Stimulated activated CD4-positive, alpha-beta T cell treated with anti-CD3 and anti-CD28 coated beads, TNF-alpha, amount 100 ng/mL, for 48 hours (primary cell): ENCODE results near the gene NALCN.

Source experiments
- DNase-seq, 3 donors: peaks; one replicate each; pipeline ENCODE4 v3.0.0-alpha.2; 2020; ENCODE audit warnings: low read depth in 3 of 3

Gene NALCN

DNA sequence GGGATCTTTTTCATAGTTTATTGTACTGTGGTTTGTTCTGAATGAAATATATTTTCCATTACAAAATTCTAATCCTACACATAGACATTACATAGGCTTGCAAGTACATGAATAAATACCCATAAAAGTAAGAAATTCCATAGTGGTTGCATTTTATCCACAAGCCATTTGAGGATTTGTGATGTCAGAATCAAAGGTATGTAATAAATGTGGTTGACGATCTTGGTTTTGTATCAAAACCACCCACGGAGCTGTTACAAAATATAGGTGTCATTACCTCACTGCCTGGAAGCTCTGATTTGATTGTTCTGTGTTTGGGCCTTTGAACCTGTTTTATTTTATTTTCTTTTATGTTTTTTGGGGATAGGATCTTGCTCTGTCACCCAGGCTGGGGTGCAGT is 125.1 kb downstream of the NALCN start:
- no peak for DNase-seq

DNA sequence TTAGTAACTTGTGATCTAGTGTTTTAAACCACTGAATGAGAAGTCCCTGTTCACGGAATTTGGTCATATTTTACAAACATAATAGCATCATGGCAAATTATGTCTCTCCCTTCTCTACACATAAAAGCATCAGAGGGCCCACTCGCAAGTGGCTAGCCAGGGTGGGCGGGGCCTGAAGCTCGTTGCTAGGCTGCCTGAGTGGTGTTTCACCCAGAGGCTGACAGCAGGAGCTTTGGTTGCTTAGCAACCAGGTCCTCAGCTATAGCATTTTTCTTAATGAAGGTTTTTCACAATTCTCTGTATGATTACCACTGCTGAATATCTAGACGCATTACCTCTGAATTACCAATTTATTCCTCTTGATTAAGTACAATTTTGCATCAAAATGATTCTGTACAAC is 126.5 kb downstream of the NALCN start:
- no peak for DNase-seq

DNA sequence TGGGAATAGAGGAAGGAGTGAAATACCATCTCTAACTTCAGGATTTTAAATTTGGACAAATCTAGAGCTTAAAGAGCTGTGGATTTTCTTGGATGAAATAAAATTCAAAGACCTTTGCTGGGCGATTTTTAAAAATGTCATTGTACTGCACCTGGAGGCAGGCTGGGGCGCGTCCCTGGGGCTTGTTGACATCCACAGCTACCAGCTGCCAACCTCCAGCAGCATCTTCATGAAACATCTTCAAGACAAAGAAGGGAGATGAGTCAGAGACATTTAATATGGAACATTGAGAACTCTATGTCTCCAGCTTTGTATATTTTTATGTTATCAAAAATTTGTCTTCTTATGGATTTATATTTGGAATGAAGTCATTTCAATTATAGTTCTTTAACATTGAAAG is 132.5 kb downstream of the NALCN start:
- no peak for DNase-seq

DNA sequence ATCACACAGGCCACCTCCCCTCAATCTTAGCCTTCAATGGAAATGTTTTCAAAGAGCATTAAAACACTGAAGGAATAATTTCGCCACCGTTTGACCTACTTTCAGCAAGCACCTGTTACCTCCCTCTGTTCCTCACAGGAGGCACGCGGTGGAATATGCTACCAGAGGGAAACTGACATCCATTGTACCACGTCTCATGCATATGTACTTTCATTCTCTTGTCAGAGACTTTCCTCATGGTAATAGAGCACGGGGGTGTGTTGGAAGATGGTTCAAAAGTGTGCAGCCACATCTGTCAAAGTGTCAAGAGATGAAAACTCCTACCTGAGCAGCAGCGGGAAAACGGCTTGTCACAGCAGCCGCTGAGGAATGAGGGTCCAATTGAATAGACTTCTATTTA is 143.4 kb downstream of the NALCN start:
- no peak for DNase-seq

DNA sequence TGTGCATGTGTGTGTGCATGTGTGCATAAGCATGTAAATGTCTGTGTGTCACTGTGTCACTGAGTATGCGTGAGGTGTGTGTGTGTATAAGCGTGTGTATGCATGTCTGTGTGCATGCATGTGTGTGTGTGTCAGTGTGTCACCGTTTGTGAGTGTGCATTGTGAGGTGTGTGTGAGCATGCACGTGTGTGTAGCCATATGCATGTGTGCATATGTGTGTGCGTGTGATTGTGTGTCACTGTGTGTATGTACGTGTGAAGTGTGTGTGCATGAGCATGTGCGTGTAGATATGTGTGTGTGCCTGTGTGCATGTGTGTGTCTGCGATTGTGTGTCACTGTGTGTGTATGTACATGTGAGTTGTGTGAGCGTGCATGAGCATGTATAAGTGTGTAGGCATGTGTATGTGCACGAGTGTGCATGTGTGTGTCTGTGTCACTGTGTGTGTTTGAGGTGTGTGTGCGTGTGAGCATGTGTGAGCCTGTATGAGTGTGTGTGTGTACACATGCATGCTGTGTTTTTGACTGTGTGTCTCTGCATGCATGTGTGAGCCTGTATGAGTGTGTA is 144.5 kb downstream of the NALCN start:
- DNase-seq = no peak

DNA sequence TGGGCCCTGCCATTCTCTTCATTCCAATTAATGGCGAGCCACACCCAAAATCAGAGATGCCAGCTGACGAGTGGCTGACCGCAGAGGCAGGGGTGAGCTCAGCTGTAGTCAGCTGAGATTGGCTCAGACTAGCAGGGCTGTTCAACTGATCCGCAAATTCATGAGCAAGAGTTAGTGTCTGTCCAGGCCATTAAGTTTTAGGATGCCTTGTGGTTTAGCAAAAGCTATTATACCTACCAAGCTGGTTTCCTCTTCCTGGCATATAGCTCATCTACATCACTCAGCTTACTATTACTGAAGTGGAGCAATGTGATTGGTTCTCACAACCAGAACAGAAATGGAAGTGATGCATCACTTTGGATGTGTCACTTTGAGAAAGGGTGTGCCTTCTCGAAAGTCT is 148.7 kb downstream of the NALCN start:
- no peak for DNase-seq

DNA sequence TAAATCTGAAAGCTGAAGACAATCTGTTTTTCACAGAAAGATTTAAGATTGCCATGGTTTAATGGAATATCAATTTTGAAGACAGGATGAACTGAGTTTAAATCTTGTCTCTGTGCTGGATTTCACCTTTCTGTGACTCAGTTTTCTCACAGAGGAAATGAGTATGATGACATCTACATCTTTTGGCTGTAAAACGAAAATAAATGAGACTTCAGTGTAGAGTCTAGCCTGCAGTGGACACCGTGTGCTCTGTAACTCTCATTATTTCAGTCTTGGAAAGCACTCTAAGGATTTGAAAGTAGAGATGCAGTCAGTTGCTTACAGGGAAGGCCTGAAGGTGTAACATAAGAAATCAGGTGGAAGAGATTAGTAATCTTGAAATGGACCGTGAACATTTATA is 150.4 kb downstream of the NALCN start:
- no peak for DNase-seq

DNA sequence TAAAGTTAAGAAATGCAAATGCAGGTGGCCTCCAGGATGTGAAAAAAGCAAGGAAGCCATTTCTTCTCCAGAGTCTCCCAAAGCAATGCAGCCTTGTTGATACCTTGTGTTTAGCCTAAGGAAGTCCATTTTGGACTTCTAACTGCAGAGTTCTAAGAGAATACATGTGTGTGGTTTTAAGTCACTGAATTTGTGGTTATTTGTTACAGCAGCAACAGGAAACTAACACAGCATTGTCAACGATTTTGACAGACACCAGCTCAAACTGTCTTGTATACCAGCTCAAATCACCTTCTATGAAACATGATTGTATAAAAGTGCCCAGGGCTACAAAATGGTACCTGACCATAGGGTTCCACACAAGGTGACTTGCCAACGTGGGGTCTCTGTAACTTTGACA is 151.4 kb downstream of the NALCN start:
- no peak for DNase-seq

DNA sequence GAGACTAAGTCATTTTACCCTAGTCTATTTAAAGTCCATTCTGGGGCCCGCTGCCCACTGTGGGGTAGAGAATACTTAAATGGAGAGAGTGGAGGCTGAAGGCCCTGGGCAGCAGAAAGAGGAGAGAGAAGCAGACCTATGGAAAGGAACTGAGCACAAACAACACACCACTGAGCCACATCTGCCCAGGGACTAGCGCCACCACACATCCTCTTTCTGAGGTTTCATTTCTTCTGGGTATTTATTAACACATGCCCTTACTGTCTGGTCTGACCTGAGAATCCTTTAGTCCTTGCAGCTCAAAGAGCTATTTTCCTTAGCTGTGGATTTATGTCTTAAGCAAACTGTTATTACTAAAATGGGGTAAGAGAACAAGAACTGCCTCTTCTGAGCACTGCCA is 154.0 kb downstream of the NALCN start:
- no peak for DNase-seq

DNA sequence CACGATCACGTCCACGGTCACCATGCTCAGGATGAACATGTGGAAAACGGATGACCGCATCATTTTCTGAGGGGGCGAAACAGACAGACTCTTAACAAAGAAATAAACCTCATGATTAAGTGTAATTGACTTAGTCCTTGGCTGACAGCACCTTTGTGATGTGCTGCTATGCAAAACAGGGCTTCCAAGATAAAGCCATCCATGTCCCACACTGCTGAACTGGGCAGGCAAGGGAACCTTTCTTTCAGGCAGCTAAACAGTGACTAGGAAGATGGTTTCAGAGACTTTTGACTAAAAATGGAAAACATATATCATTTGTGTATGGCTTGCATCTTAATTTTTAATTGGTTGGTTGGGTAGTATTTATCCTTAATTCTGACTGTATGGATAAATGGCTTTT is 157.8 kb downstream of the NALCN start:
- no peak for DNase-seq

DNA sequence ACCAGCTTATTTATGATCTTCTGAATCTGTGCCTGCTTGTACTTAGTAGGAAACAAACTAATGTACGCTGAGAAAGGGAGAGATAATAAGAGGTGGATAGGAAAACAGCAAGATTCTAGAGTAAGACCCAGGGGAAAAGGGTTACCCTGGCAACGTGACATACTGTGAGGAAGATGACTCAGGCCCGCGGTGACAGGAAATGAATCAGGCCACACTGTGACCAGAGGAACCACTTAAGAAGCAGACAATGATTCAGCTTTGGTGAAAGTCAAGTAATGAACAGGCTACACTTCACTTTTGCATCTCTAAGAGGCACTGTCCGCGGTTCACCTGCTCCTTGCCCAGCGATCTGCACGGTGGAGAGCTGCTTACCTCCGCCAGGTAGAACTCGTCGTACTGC is 158.2 kb downstream of the NALCN start:
- peak; percentile 27 to 56 (median 47) for DNase-seq

DNA sequence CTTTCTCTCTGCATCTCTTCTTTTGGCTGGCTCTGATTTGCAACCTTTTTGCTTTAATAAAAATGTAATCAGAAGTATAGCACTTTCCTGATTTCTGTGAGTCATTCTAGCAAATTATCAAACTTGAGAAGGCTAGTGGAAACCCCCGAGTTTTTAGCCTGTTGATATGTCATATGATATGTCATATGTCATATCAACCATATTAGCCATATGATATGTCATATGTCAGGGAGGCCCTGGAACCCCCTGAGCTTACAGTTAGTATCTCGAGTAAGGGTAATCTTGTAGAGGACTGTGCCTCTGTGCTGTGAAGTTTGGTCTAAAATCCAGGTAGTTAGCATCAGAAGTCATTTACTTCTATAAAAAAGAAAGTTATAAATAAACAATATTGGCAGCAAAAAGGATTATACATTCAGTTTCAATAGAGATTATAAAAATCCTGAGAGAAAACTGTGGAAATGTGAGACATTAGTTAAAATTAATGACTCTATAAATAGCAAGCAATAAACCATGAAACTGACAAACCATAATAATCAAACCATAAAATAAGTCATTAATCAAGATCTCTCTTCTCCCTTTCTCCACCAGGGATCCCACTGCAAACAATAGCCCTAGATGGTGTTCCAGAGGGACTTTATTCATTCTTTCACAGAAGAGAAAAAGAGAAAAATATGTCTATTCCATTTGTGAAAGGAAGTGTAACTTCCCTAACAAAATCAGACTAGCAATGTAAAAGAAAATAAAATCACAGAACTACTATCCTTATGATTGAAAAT is 167.4 kb downstream of the NALCN start:
- no peak for DNase-seq

DNA sequence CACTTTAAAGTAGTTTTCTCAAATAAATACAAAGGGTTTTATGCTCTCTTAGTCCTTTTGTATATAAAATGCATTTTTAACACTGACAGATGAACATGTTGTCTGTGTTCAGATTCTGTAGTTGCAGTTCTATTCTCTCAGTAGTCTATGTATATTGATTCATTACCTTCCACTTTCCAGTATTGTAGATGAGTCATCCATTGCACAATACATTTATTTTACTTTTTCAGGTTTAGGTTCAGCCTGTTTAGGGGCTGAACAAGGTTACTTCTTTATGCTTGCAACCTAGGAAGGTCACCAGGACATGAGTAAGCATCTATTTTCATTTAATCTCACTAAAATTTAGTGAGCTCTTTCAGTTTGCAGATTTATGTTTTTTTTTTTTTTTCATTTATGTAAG is 173.6 kb downstream of the NALCN start:
- no peak for DNase-seq

DNA sequence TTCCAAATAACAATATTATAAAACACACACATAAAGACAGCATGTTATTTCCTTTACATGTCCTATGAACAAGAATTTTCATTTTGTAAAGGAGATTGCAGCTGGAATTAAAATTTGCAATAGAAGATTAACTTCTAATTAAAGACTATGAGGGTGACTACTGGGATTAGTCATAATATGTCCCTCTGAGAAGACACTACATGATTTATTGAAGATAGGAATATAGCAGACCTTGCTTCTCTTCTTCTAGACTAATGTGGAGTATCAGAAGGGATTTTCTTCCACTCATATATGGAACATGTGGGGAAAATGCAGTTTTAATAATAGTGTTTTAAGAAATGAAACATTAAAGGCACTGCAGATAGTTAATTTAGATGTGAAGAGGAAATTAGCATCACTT is 177.8 kb downstream of the NALCN start:
- no peak for DNase-seq

DNA sequence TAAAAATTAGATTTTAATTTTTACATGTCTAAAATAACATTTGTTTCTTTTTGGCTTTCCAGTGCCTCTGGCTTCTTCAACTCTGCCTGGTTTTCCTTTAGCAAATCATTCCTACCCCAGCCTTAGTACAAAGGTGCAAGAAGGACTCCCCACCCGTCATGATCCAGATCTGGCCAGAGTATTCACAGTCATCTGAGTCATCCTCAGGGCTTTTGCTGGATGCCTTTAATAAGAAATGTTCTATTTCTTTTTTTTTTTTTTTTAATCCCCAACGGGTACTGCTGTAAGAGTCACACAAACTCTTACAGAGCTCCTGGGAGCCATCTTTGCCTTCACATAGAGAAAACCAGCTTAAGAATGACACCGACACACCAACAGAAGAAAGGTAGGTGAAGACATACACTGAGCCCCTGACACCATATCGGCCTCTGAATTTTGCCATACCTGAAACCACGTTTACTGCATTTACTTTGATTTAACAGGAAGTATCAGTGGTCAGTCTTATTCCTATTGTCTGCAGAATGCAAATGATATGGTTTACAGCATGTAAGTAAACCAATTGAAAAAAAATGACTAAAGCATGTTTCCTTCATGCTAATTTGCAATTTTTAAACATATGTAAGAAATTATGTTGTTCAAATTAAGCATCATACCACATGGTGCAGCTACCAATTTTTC is 184.4 kb downstream of the NALCN start:
- DNase-seq = no peak

DNA sequence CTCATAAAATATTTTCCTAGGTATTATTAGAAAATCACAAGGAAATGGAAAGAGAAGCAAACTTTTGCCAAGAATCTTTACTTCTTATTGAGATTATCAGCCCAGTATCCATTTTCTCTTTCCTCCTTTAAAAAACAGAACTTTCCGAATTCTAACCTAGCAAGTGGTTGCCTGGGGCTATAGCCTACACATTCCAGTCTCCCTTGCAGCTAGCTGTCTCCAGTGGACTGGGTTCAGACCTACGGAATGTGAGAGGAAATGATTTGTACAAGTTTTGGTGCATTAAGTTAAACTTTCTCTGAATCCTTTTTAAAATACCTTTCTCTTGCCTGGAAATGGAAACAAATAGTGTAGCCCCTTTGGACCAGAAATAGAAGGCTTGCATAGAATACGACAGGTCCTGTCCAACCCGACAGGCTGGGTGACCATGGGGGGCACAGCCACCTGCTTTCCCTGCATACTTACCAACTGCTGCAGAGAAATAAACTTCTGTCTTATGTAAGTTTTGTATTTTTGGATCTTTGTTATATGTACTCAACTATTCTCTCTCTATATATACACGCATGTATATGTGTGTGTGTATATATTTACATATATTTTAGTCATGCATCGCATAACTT is 185.9 kb downstream of the NALCN start:
- DNase-seq = no peak

DNA sequence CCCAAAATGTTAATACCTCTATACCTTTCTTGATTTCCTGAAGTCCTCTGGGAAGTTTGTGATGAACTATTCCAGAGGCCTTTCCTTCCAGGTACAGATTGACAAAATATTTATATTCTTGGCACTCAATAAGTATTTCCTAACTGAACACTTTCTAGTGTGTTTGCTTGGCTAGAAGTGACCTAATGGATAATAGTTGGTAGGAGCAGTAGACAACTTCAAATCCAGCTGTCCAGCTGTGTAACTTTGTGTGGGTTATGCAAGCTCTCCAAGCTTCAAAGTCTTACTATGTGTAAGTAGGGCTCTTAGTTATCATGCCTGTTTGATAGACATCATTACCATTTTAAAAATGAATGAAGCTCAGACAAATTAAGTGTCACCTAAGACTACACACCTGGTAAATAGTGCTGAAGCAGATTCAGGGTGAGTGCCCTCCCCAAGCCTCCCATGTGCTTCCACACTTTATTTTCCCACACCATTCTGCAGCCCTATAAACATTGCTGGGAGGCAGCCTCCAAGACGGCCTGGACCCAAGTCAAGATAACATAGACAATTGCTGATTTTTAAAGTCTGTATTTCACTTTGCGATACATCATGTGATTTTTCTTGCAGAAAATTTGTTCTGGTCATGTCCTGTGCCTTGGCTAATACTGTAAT is 196.6 kb downstream of the NALCN start:
- DNase-seq = no peak

DNA sequence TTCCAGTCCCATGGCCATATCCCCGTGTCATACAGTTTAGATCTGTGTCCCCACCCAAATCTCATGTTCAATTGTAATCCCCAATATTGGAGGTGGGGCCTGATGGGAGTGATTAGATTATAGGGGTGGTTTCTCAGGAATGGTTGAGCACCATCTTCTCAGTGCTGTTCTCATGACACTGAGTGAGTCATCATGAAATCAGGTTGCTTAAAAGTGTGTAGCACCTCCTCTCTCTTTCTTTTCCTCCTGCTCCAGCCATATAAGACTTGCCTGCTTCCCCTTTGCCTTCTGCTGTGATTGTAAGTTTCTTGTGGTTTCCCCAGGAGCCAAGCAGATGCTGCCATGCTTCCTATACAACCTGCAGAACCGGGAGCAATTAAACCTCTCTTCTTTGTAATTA is 197.8 kb downstream of the NALCN start:
- no peak for DNase-seq

DNA sequence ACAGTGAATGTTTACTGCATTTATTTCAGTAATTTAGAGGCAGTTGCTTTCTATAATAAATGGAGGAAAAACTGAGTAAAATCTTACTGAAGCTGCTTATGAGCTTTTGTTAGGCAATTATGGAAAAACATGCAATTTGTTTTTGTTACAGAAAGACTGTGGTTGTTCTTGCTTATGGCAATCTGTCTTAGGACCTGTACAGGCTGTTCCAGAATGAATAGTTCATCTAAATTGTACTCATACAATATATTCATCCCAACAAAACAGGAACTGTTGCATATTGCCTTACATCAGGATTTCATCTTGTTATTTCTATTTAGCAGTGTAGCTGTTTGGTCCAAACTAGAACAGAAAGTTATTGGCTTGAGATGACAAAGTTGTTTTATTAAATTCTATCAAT is 199.2 kb downstream of the NALCN start:
- no peak for DNase-seq

DNA sequence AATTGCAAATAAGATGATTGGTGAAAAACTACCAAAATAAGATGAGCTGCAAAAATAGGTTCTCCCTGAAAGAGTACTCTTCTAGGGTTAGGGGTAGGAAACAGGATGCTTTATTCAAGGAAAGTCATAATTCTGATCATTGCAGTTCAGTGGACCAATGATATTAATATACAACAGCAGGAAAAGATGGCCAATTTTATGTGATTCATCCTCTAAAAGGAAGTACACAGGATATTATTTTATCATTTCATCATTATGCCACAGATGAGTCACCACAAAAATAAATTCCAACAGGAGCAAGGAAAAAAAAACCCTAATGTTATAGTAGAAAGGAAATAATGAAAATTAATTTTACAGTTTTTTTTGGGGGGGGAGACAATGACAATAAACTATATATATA is 205.0 kb downstream of the NALCN start:
- DNase-seq = no peak

DNA sequence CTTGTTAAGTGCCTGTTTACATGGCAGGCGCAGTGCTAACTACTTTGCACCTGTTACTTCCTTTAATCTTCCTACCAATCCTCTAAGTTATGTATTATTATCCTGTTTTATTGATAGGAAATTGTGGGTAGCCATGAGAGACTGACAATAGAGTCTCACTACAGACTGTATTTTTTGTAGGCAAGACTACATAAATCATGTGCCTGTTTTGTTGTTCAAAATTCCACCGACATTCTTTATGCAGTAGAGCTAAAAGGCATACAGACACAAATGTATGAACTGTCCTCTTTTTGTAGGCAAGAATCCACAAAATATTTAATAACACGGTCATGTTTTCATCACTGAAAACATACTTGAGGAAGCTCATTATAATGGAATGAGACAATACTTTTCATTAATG is 205.5 kb downstream of the NALCN start:
- DNase-seq = no peak

DNA sequence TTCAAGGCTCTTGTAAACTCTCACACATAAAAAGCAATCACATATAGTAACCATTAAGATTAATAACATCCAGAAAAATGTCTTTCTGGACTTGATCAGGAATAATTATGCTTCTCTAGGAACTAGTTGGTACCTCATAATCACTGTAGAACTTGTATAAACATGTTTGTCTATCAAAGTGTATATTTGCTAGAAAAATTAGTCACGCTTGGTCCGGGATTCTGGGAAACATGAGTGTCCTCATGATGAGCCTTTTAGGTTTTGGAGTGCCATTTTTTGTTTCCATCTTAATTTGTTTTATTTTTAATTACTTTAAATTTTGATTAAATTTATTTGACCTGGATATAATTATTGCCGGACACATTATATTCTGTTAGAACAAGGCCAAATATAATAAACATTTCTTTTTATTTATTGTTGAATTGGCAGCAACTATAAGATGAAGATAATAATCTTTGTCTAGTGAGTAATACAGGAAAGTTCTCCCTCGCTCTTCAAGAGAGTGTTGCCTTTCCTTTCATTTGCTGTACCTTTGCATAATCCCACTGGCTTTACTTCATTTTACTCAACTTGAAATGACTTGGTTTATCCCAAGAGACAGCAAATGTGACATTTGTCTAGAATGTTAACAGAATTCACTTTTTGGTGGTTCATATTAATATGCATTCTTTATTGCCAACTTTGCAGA is 207.0 kb downstream of the NALCN start:
- no peak for DNase-seq
